A673 (cell line): ENCODE measurements around the gene MMADHC.

Experiments
- CTCF ChIP-seq: fragments of 300-800, 200-600 bp; sonication (generic); conservative IDR thresholded peaks from 2 replicates; pipeline ENCODE4 v1.5.1; 2017; ENCODE audit warnings: low read depth, mild to moderate bottlenecking, antibody characterized with exemption, low read length, moderate library complexity, mixed read lengths
- EZH2 ChIP-seq: fragments of 200-600 bp; sonication (generic); IDR thresholded peaks from 2 replicates; pipeline ENCODE4 v1.6.1; 2017; ENCODE audit warnings: borderline replicate concordance, low read depth, mild to moderate bottlenecking, mixed read lengths, antibody characterized with exemption, low read length; ENCODE audit not compliant: poor library complexity, severe bottlenecking

- no peak for TF ChIP-seq CTCF
- TF ChIP-seq EZH2, result no peak
Observed at GRCh38 chr2:149634103-149634502, 46.5 kb upstream of the MMADHC start.
